ENCODE data around the gene SLC7A5.

GRCh38 chr16:87806641-87807546 is 62.4 kb downstream of the SLC7A5 start:
- TF ChIP-seq, protein P1, sequence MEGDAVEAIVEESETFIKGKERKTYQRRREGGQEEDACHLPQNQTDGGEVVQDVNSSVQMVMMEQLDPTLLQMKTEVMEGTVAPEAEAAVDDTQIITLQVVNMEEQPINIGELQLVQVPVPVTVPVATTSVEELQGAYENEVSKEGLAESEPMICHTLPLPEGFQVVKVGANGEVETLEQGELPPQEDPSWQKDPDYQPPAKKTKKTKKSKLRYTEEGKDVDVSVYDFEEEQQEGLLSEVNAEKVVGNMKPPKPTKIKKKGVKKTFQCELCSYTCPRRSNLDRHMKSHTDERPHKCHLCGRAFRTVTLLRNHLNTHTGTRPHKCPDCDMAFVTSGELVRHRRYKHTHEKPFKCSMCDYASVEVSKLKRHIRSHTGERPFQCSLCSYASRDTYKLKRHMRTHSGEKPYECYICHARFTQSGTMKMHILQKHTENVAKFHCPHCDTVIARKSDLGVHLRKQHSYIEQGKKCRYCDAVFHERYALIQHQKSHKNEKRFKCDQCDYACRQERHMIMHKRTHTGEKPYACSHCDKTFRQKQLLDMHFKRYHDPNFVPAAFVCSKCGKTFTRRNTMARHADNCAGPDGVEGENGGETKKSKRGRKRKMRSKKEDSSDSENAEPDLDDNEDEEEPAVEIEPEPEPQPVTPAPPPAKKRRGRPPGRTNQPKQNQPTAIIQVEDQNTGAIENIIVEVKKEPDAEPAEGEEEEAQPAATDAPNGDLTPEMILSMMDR (IDR thresholded peaks at IDR 0.05; ENCODE audit: borderline replicate concordance, extremely low read depth, low read length, poor library complexity, severe bottlenecking) = peak; percentile 43
- no peak for TF ChIP-seq EZH2 (IDR thresholded peaks at IDR 0.05; ENCODE audit: borderline replicate concordance, low read depth, low read length, severe bottlenecking)
